Kidney (tissue), 14 donors: ENCODE measurements around the gene CDK14. TPM values are rescaled to one million over a fixed set of nuclear protein-coding genes. Genes with fewer than 3 reads are reported as not detected.

Experiments
- DNase-seq, 5 donors: peaks; one replicate each; pipeline ENCODE4 v3.0.0-alpha.2; 2013 to 2020
- FAIRE-seq: peaks from 2 replicates; lab custom pipeline; 2012; peaks lifted over from hg19 to GRCh38; lab: Jason Lieb, UNC
- H3K27ac ChIP-seq, 2 donors: one replicate each; pipeline ENCODE4 v1.7.0; 2013; ENCODE audit warnings: low read depth in 2 of 2, low read length in 2 of 2, inconsistent platforms in 1 of 2
- H3K27me3 ChIP-seq: one replicate; pipeline ENCODE4 v1.7.1; 2013; ENCODE audit warnings: low read length, inconsistent platforms; ENCODE audit not compliant: control insufficient read depth, insufficient read depth
- H3K36me3 ChIP-seq, 3 donors: one replicate each; pipeline versions ENCODE4 v1.7.0 to v1.7.1; 2013; ENCODE audit warnings: low read length in 3 of 3, control low read depth in 1 of 3, inconsistent platforms in 1 of 3; ENCODE audit not compliant: insufficient read depth in 3 of 3, control insufficient read depth in 2 of 3
- H3K4me1 ChIP-seq, 3 donors: one replicate each; pipeline versions ENCODE4 v1.7.0 to v1.7.1; 2013; ENCODE audit warnings: low read length in 3 of 3, inconsistent platforms in 1 of 3, low read depth in 1 of 3; ENCODE audit not compliant: control insufficient read depth in 2 of 3, insufficient read depth in 2 of 3
- H3K4me3 ChIP-seq, 3 donors: one replicate each; pipeline versions ENCODE4 v1.7.0 to v1.8.1; 2013; ENCODE audit warnings: low read length in 3 of 3, control low read depth in 1 of 3, inconsistent platforms in 1 of 3
- H3K9ac ChIP-seq, 3 donors: one replicate each; pipeline versions ENCODE4 v1.7.0 to v1.7.1; 2013; ENCODE audit warnings: low read length in 3 of 3, control low read depth in 1 of 3, inconsistent platforms in 1 of 3
- H3K9me3 ChIP-seq, 3 donors: one replicate each; pipeline versions ENCODE4 v1.7.0 to v1.7.1; 2013; ENCODE audit warnings: low read length in 3 of 3, control low read depth in 1 of 3, inconsistent platforms in 1 of 3; ENCODE audit not compliant: control insufficient read depth in 2 of 3, insufficient read depth in 1 of 3
- CTCF ChIP-seq: IDR thresholded peaks from 3 replicates; pipeline ENCODE4 v1.5.1; 2012; ENCODE audit warnings: mild to moderate bottlenecking, moderate library complexity, borderline replicate concordance; ENCODE audit not compliant: insufficient read depth; ENCODE audit errors: extremely low read depth
- intact Hi-C: fragments of 100-400 bp; cut with DNase I; formaldehyde crosslinking; loops from one replicate; pipeline ENCODE4 v1.11.1; 2022
- polyA plus RNA-seq: library from polyadenylated mRNA; stranded (reverse); fragments of 350-450 nt; fragmentation: Illumina TruSeq; extraction: RNeasy Lipid Tissue Mini Kit (QIAGEN cat#74804); gene quantifications from one replicate; pipeline ENCODE4 v1.2.3, GENCODE V29; 2014; ENCODE audit warnings: low read depth, low replicate concordance; ENCODE audit not compliant: insufficient read depth
- total RNA-seq: library from RNA; stranded (reverse); fragmentation: NEBNext Ultra II Directional; extraction: Animal tissue kit (Norgen Biotek cat#: 25700); gene quantifications from one replicate; pipeline ENCODE4 v1.2.1, GENCODE V29; 2021
- donor health status: control.
- donor health status: control.
- donor health status: control.
- donor health status: control.
- donor health status: control.
- donor health status: DM: yes; HTN: yes; CAD: no.
- donor health status: Normal renal cell carcinoma (clear cell type).

The CDK14 gene
- total and polyA plus RNA-seq, 2 donors from 2014 or later = 11.9 to 33.9 TPM

GRCh38 chr7:91162436-91162835, 566.3 kb downstream of the CDK14 start:
- no peak for FAIRE-seq
- TF ChIP-seq CTCF = no peak
- intact Hi-C loops = no loop called here

GRCh38 chr7:91164506-91164905, 568.4 kb downstream of the CDK14 start:
- Histone ChIP-seq H3K9me3 (no peaks in the 10 kb centered on the region), H3K36me3 (no peaks in the 10 kb centered on the region), H3K27me3 (no peaks in the 10 kb centered on the region), H3K27ac (no peak overlapping the region), H3K4me1 (no peaks in the 10 kb centered on the region), H3K9ac (no peak overlapping the region), H3K4me3 (no peak overlapping the region)
- no peak for FAIRE-seq
- intact Hi-C loops = no loop called here
- no peak for TF ChIP-seq CTCF
- DNase-seq = no peak

More at GRCh38 chr7:91162436-91162835, 566.3 kb downstream of the CDK14 start:
- Histone ChIP-seq H3K4me1 (no peaks in the 10 kb centered on the region), H3K4me3 (no peak overlapping the region), H3K36me3 (no peaks in the 10 kb centered on the region), H3K9ac (no peak overlapping the region), H3K27me3 (no peaks in the 10 kb centered on the region), H3K9me3 (no peaks in the 10 kb centered on the region), H3K27ac (no peak overlapping the region)
- DNase-seq = no peak

- Histone ChIP-seq H3K9me3 (no peaks in the 10 kb centered on the region), H3K36me3 (no peaks in the 10 kb centered on the region), H3K4me1 (no peaks in the 10 kb centered on the region), H3K4me3 (no peak overlapping the region), H3K9ac (no peak overlapping the region), H3K27ac (no peak overlapping the region), H3K27me3 (no peaks in the 10 kb centered on the region)
- DNase-seq = peak in 1 of 5 donors; percentile 12
- no peak for TF ChIP-seq CTCF
- intact Hi-C loops = no loop called here
- FAIRE-seq = peak; percentile 62
Measured at GRCh38 chr7:91165006-91165845, 569.1 kb downstream of the CDK14 start.
